ENCODE results near the gene SRPK1.

SRPK1 gene

GRCh38 chr6:35817515-35817914, 103.4 kb downstream of the SRPK1 start:
- no peak for TF ChIP-seq CTCF (IDR thresholded peaks at IDR 0.05)

GRCh38 chr6:35811699-35811995, 109.3 kb downstream of the SRPK1 start:
- no peak for TF ChIP-seq CTCF (IDR thresholded peaks at IDR 0.05)

GRCh38 chr6:35810971-35811698, 109.8 kb downstream of the SRPK1 start:
- TF ChIP-seq CTCF (IDR thresholded peaks at IDR 0.05): no peak

GRCh38 chr6:35809809-35810208, 111.1 kb downstream of the SRPK1 start:
- TF ChIP-seq CTCF (IDR thresholded peaks at IDR 0.05): no peak

- TF ChIP-seq CTCF (IDR thresholded peaks at IDR 0.05): no peak
Observed at GRCh38 chr6:35808688-35809087, 112.2 kb downstream of the SRPK1 start.

- TF ChIP-seq CTCF (IDR thresholded peaks at IDR 0.05): no peak
Observed at GRCh38 chr6:35804996-35805736, 115.7 kb downstream of the SRPK1 start, which contains the start of gene LHFPL5. TSS of gene LHFPL5 (plus strand) at chr6:35805352. CDS start at chr6:35805671, 319 bp downstream.

- TF ChIP-seq CTCF (IDR thresholded peaks at IDR 0.05): no peak
Observed at GRCh38 chr6:35801148-35801547, 119.8 kb downstream of the SRPK1 start.

Data from LNCAP (cell line).